GM23338 (cell line): ENCODE data around the gene ABO. TPM values are rescaled to one million over a fixed set of nuclear protein-coding genes. Genes with fewer than 3 reads are reported as not detected.

ENCODE experiments used
- ATAC-seq: fragments of 200-7000 bp; cut with Tn5 transposase; 3 replicates; pipeline ENCODE4 v1.9.1; 2020
- DNase-seq: peaks from one replicate; pipeline ENCODE4 v3.0.0-alpha.2; 2015; ENCODE audit warnings: low spot score
- H2AFZ ChIP-seq: fragments of 200-600 bp; sonication (generic); 2 replicates; pipeline ENCODE4 v1.8.0; 2016; ENCODE audit warnings: antibody characterized with exemption, mild to moderate bottlenecking, moderate library complexity
- H3F3A ChIP-seq: fragments of 200-600 bp; sonication (generic); replicated peaks from 2 replicates; pipeline ENCODE4 v1.8.0; 2017; ENCODE audit warnings: antibody characterized with exemption, mixed run types, low read depth
- H3K27ac ChIP-seq: fragments of 200-600 bp; sonication (generic); 2 replicates; pipeline ENCODE4 v1.6.1; 2016; ENCODE audit warnings: low read depth
- H3K27me3 ChIP-seq: fragments of 200-600 bp; sonication (generic); 2 replicates; pipeline ENCODE4 v1.8.0; 2016; ENCODE audit warnings: mild to moderate bottlenecking, mixed run types, moderate library complexity; ENCODE audit not compliant: insufficient read depth
- H3K36me3 ChIP-seq: fragments of 200-600 bp; sonication (generic); 2 replicates; pipeline ENCODE4 v1.8.0; 2016; ENCODE audit warnings: mild to moderate bottlenecking; ENCODE audit not compliant: insufficient read depth
- H3K4me1 ChIP-seq: fragments of 200-600 bp; sonication (generic); 2 replicates; pipeline ENCODE4 v1.8.0; 2016; ENCODE audit warnings: mild to moderate bottlenecking, moderate library complexity; ENCODE audit not compliant: insufficient read depth
- H3K4me2 ChIP-seq: fragments of 200-600 bp; sonication (generic); 2 replicates; pipeline ENCODE4 v1.7.1; 2017; ENCODE audit warnings: mixed run types
- H3K4me3 ChIP-seq: fragments of 200-600 bp; sonication (generic); 2 replicates; pipeline ENCODE4 v1.6.1; 2016; ENCODE audit warnings: mixed run types
- H3K79me2 ChIP-seq: fragments of 200-600 bp; sonication (generic); replicated peaks from 2 replicates; pipeline ENCODE4 v1.8.0; 2017; ENCODE audit warnings: mild to moderate bottlenecking; ENCODE audit not compliant: insufficient read depth
- H3K9me2 ChIP-seq: fragments of 200-600 bp; sonication (generic); 2 replicates; pipeline ENCODE4 v1.8.0; 2017; ENCODE audit not compliant: insufficient read depth
- H4K20me1 ChIP-seq: fragments of 200-600 bp; sonication (generic); replicated peaks from 2 replicates; pipeline ENCODE4 v1.8.0; 2017; ENCODE audit warnings: mild to moderate bottlenecking; ENCODE audit not compliant: insufficient read depth
- H3K27ac Mint-ChIP-seq: 2 replicates; pipeline ENCODE4 v1.8.0; 2020; ENCODE audit warnings: inconsistent platforms, mild to moderate bottlenecking, moderate library complexity, mixed read lengths
- H3K27me3 Mint-ChIP-seq: 3 replicates; pipeline ENCODE4 v1.8.0; 2022; ENCODE audit warnings: low read depth, mild to moderate bottlenecking, moderate library complexity, mixed read lengths, inconsistent platforms; ENCODE audit not compliant: insufficient read depth, poor library complexity
- H3K36me3 Mint-ChIP-seq: 3 replicates; pipeline ENCODE4 v1.8.0; 2021; ENCODE audit warnings: low read depth, mild to moderate bottlenecking, inconsistent platforms, moderate library complexity, mixed read lengths
- H3K4me1 Mint-ChIP-seq: 3 replicates; pipeline ENCODE4 v1.8.0; 2020; ENCODE audit warnings: mild to moderate bottlenecking, inconsistent platforms, mixed read lengths
- H3K4me3 Mint-ChIP-seq: 3 replicates; pipeline ENCODE4 v1.8.0; 2021; ENCODE audit warnings: moderate library complexity, mild to moderate bottlenecking, inconsistent platforms, mixed read lengths
- H3K9me3 Mint-ChIP-seq: 3 replicates; pipeline ENCODE4 v1.8.0; 2020; ENCODE audit warnings: moderate library complexity, mild to moderate bottlenecking, inconsistent platforms, mixed read lengths
- CREB1 ChIP-seq: fragments of 250-450 bp; sonication (Bioruptor Pico); IDR thresholded peaks from 2 replicates; pipeline ENCODE4 v1.5.0; 2020; ENCODE audit warnings: low read depth, mild to moderate bottlenecking, moderate library complexity
- CTCF ChIP-seq, 2 experiments: fragments of 200-600 bp in 1 of 2; sonication (generic) in 1 of 2; conservative IDR thresholded peaks; 2 replicates each; pipeline versions ENCODE4 v1.5.1 to v1.6.1; 2016 to 2017; ENCODE audit warnings: antibody characterized with exemption in 2 of 2, low read depth in 2 of 2, mild to moderate bottlenecking in 2 of 2, moderate library complexity in 1 of 2
- ETS1 ChIP-seq: IDR thresholded peaks from 2 replicates; pipeline ENCODE4 v1.6.1; 2016; ENCODE audit warnings: antibody characterized with exemption
- EZH2 ChIP-seq: fragments of 200-600 bp; sonication (generic); IDR thresholded peaks from one replicate; pipeline ENCODE4 v1.8.0; 2017; ENCODE audit warnings: antibody characterized with exemption, mild to moderate bottlenecking, low read depth; ENCODE audit not compliant: unreplicated experiment
- EZH2phosphoT487 ChIP-seq: fragments of 200-600 bp; sonication (generic); IDR thresholded peaks from one replicate; pipeline ENCODE4 v1.8.1; 2018; ENCODE audit warnings: antibody characterized with exemption; ENCODE audit not compliant: unreplicated experiment
- JUNB ChIP-seq: IDR thresholded peaks from one replicate; pipeline ENCODE4 v1.6.1; 2016; ENCODE audit warnings: antibody characterized with exemption; ENCODE audit not compliant: unreplicated experiment
- NANOG ChIP-seq: IDR thresholded peaks from 2 replicates; pipeline ENCODE4 v1.6.1; 2016; ENCODE audit warnings: antibody characterized with exemption, borderline replicate concordance
- POLR2AphosphoS5 ChIP-seq: IDR thresholded peaks from 2 replicates; pipeline ENCODE4 v1.6.1; 2016; ENCODE audit warnings: antibody characterized with exemption, low read depth
- REST ChIP-seq: IDR thresholded peaks from one replicate; pipeline ENCODE4 v1.6.1; 2018; ENCODE audit warnings: antibody characterized with exemption; ENCODE audit not compliant: unreplicated experiment
- STAT1 ChIP-seq: IDR thresholded peaks from one replicate; pipeline ENCODE4 v1.6.1; 2016; ENCODE audit warnings: antibody characterized with exemption; ENCODE audit not compliant: unreplicated experiment
- ZNF114 ChIP-seq: fragments of 250-450 bp; sonication (Bioruptor Pico); IDR thresholded peaks from 2 replicates; pipeline ENCODE4 v1.5.0; 2020; ENCODE audit warnings: mild to moderate bottlenecking, moderate library complexity
- ZNF331 ChIP-seq: fragments of 250-450 bp; sonication (Bioruptor Pico); IDR thresholded peaks from 2 replicates; pipeline ENCODE4 v1.5.0; 2020; ENCODE audit warnings: low read depth, mild to moderate bottlenecking, moderate library complexity
- ZNF462 ChIP-seq: fragments of 250-450 bp; sonication (Bioruptor Pico); IDR thresholded peaks from 2 replicates; pipeline ENCODE4 v1.5.0; 2020; ENCODE audit warnings: mild to moderate bottlenecking, moderate library complexity
- polyA plus RNA-seq: library from polyadenylated mRNA; unstranded; fragments of >200 nt; fragmentation: Nextera tagmentation; extraction: Ambion mirVana; gene quantifications from 2 replicates; pipeline ENCODE4 v1.2.1, GENCODE V29; 2016
- total RNA-seq: library from RNA; depleted of rRNA; stranded (reverse); fragments of >200 nt; shearing (Covaris generic); gene quantifications from 2 replicates; pipeline ENCODE4 v1.2.3, GENCODE V29; 2014

The ABO gene
- total and polyA plus RNA-seq, 2 experiments from 2014 or later = 0.28 to 0.34 TPM

GRCh38 chr9:133242241-133242640 is 32.8 kb downstream of the ABO start:
- Histone ChIP-seq H3F3A (peaks cover 4% of the 10 kb centered on the region; the same call in 1 of the 2 replicates), H2AFZ (no peak overlapping the region), H3K27me3 (peaks cover 8% of the 10 kb centered on the region), H3K4me3 (no peak overlapping the region), H3K79me2 (no peaks in the 10 kb centered on the region), H3K9me2 (no peaks in the 10 kb centered on the region), H3K27ac (no peak overlapping the region), H4K20me1 (no peaks in the 10 kb centered on the region), H3K36me3 (no peaks in the 10 kb centered on the region), H3K4me1 (peaks cover 7% of the 10 kb centered on the region; the same call in 1 of the 2 replicates), H3K4me2 (no peak overlapping the region)
- H3K4me1 Mint-ChIP-seq = peaks cover 13% of the 10 kb centered on the region
- no peaks in the 10 kb centered on the region for H3K9me3 Mint-ChIP-seq
- TF ChIP-seq ZNF114 = no peak
- no peak for TF ChIP-seq NANOG
- no peak for TF ChIP-seq CTCF (conservative IDR thresholded peaks at IDR 0.05; ENCODE audit: low read depth in 2 of 2)
- TF ChIP-seq ZNF331 (CRISPR knock-in tag) = no peak
- no peak for TF ChIP-seq EZH2phosphoT487
- TF ChIP-seq EZH2 = no peak
- TF ChIP-seq JUNB = no peak
- no peak for TF ChIP-seq STAT1
- no peak for TF ChIP-seq ZNF462 (CRISPR knock-in tag)
- TF ChIP-seq REST = no peak
- TF ChIP-seq POLR2AphosphoS5 = no peak
- no peak for TF ChIP-seq CREB1
- no peak for TF ChIP-seq ETS1
- DNase-seq (no peak), ATAC-seq (no peak)
- no peak overlapping the region for H3K27ac Mint-ChIP-seq
- no peaks in the 10 kb centered on the region; the same call in 2 of the 3 replicates for H3K36me3 Mint-ChIP-seq
- H3K27me3 Mint-ChIP-seq = peaks cover 15% of the 10 kb centered on the region
- no peak overlapping the region for H3K4me3 Mint-ChIP-seq
